Activated T-cell treated with anti-CD3 and anti-CD28 coated beads, Interleukin-2, amount 50 U/mL, for 4 hours (primary cell): ENCODE measurements around the gene KLRC3. TPM values are rescaled to one million over a fixed set of nuclear protein-coding genes. Genes with fewer than 3 reads are reported as not detected.
"Not testable (repeated sequence)": the region's sequence is repeated elsewhere in the genome, so short reads cannot be mapped to it uniquely, and the experiment has no call there.

Experiments used
- ATAC-seq, 2 donors: fragments of 200-7000 bp; cut with Tn5 transposase; one replicate each; pipeline ENCODE4 v1.10.0; 2021
- DNase-seq: peaks from one replicate; pipeline ENCODE4 v3.0.0-alpha.2; 2020
- H3K27me3 Mint-ChIP-seq: one replicate; pipeline ENCODE4 v1.8.0; 2021; ENCODE audit warnings: low read depth, mixed read lengths
- H3K36me3 Mint-ChIP-seq: one replicate; pipeline ENCODE4 v1.8.0; 2022; ENCODE audit warnings: mixed read lengths; ENCODE audit not compliant: insufficient read depth
- H3K4me1 Mint-ChIP-seq: one replicate; pipeline ENCODE4 v1.8.0; 2021; ENCODE audit warnings: low read depth, mixed read lengths
- H3K4me3 Mint-ChIP-seq: one replicate; pipeline ENCODE4 v1.8.0; 2021; ENCODE audit warnings: mild to moderate bottlenecking, moderate library complexity, mixed read lengths
- H3K9me3 Mint-ChIP-seq: one replicate; pipeline ENCODE4 v1.8.0; 2021; ENCODE audit warnings: mixed read lengths
- total RNA-seq, 3 donors: library from RNA; stranded (reverse); gene quantifications; one replicate each; pipeline ENCODE4 v1.2.1, GENCODE V29; 2021

KLRC3 gene
- total RNA-seq, 3 donors from 2014 or later = 0.46 to 0.47 TPM; not detected in 1

GRCh38 chr12:10392394-10392930 lies 27.9 kb downstream of the KLRC3 start:
- Mint-ChIP-seq H3K27me3 (peaks cover 12% of the 10 kb centered on the region), H3K9me3 (no peaks in the 10 kb centered on the region), H3K4me1 (peaks cover 22% of the 10 kb centered on the region), H3K36me3 (no peaks in the 10 kb centered on the region), H3K4me3 (peak overlapping the region; percentile 19)
- no peak for DNase-seq
- peak in 1 of 2 donors; percentile 26 for ATAC-seq

- H3K9me3 Mint-ChIP-seq, H3K4me3 Mint-ChIP-seq, ATAC-seq, H3K36me3 Mint-ChIP-seq, DNase-seq: not testable (repeated sequence)
- Mint-ChIP-seq H3K4me1 (peaks cover 22% of the 10 kb centered on the region), H3K27me3 (peaks cover 12% of the 10 kb centered on the region)
Measured at GRCh38 chr12:10390991-10391390, 29.4 kb downstream of the KLRC3 start.

DNA sequence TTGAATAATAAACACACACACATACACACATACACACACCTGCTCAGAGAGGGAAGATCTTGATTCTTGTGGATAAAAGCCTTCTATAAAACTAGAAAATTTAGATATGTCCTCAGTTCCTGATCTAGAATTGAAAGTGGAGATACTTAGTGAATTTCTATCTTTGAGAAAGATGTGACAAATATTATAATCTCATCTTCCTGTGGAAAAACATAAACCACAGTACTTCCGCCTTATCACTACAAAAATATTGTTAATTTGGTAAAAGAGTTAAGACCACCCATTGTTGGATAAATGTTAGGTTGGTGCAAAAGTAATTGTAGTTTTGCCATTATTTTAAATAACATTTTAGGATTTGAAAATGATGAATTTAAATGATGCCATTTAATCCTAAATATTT lies 30.5 kb downstream of the KLRC3 start, which contains the start of gene KLRK1:
TSS of gene KLRK1 (minus strand) at position 138 of the 400 bp plus-strand sequence. CDS start 1,231 bp downstream, outside the sequence.
- H3K27me3 Mint-ChIP-seq = peaks cover 14% of the 10 kb centered on the region
- peak within 1 kb of the TSS; percentile 81 for H3K4me3 Mint-ChIP-seq
- DNase-seq (no peak), ATAC-seq (no peak)
- H3K9me3 Mint-ChIP-seq = no peaks in the 10 kb centered on the region
- H3K4me1 Mint-ChIP-seq = peaks cover 17% of the 10 kb centered on the region
- no peaks in the 10 kb centered on the region for H3K36me3 Mint-ChIP-seq

GRCh38 chr12:10388624-10389413 lies 31.6 kb downstream of the KLRC3 start:
- DNase-seq (no peak), ATAC-seq (no peak)
- H3K9me3 Mint-ChIP-seq = no peaks in the 10 kb centered on the region
- H3K36me3 Mint-ChIP-seq = no peaks in the 10 kb centered on the region
- H3K4me1 Mint-ChIP-seq = peaks cover 14% of the 10 kb centered on the region
- peak overlapping the region; percentile 81 for H3K4me3 Mint-ChIP-seq
- peaks cover 11% of the 10 kb centered on the region for H3K27me3 Mint-ChIP-seq

- H3K4me1 Mint-ChIP-seq = peaks cover 12% of the 10 kb centered on the region
- H3K36me3 Mint-ChIP-seq, DNase-seq, H3K9me3 Mint-ChIP-seq, ATAC-seq: not testable (repeated sequence)
- H3K27me3 Mint-ChIP-seq = peaks cover 14% of the 10 kb centered on the region
- H3K4me3 Mint-ChIP-seq = peak overlapping the region; percentile 65
Measured at GRCh38 chr12:10387498-10387897, 32.9 kb downstream of the KLRC3 start.

DNA sequence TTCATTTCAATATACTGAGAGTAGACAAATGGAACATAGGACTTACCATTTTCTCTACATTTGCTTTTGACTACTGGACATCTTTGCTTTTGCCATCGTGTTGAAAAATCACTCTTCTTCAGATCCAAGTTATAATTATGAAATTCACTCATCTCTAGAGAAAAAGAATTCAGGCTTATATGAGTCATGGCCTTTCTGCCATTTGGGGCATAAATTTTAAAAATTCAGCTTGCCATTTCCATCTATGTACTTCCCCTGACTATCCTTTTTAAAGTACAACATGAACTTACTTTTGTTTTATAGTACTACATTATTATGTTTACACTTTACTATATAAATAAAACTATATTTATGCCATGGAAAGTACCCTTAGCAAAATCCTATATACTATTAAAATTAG lies 33.5 kb downstream of the KLRC3 start:
- peaks cover 14% of the 10 kb centered on the region for H3K27me3 Mint-ChIP-seq

DNA sequence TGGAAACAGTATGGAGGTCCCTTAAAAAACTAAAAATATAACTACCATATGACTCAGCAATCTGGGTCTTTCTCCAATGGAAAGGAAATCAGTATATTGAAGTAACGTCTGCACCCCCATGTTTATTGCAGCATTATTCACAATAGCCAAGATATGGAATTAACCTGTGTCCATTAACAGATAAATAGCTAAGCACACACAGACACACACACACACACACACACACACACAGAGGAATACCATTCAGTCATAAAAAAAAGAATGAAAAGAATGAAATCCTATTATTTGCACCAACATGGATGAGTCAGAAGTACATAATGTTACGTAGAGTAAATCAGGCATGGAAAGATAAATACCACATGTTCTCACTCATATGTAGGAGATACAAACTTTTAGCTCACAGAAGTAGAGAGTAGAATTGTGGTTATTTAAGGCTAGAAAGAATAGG lies 35.2 kb downstream of the KLRC3 start:
- H3K4me1 Mint-ChIP-seq = peaks cover 11% of the 10 kb centered on the region
- H3K4me3 Mint-ChIP-seq = peak overlapping the region; percentile 61
- ATAC-seq (peak; percentile 48 to 60), DNase-seq (no peak)
- peaks cover 19% of the 10 kb centered on the region for H3K27me3 Mint-ChIP-seq
- H3K9me3 Mint-ChIP-seq = no peaks in the 10 kb centered on the region
- H3K36me3 Mint-ChIP-seq = no peaks in the 10 kb centered on the region

More for the DNA sequence above, 33.5 kb downstream of the KLRC3 start:
- no peaks in the 10 kb centered on the region for H3K36me3 Mint-ChIP-seq
- DNase-seq (no peak), ATAC-seq (peak in 1 of 2 donors; percentile 18)
- H3K4me3 Mint-ChIP-seq = peak overlapping the region; percentile 37
- H3K4me1 Mint-ChIP-seq = peaks cover 8% of the 10 kb centered on the region
- no peaks in the 10 kb centered on the region for H3K9me3 Mint-ChIP-seq

DNA sequence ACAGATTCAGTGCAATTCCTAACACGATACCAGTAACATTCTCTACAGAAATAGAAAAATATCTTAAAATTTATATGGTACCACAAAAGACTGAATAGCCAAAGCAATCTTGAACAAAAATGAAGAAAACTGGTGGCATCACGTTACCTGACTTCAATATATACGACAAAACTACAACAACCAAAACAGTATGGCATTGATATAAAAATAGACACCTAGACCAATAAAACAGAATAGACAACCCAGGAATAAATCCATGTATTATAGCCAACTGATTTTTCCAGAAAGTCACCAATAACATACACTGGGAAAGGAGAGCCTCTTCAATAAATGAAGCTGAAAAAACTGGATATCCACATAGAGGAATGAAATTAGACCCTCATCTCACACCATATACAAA lies 36.2 kb downstream of the KLRC3 start:
- peak overlapping the region; percentile 61 for H3K4me3 Mint-ChIP-seq
- peaks cover 8% of the 10 kb centered on the region for H3K4me1 Mint-ChIP-seq
- peaks cover 15% of the 10 kb centered on the region for H3K27me3 Mint-ChIP-seq
- no peaks in the 10 kb centered on the region for H3K36me3 Mint-ChIP-seq
- H3K9me3 Mint-ChIP-seq = no peaks in the 10 kb centered on the region
- ATAC-seq (no peak), DNase-seq (no peak)

DNA sequence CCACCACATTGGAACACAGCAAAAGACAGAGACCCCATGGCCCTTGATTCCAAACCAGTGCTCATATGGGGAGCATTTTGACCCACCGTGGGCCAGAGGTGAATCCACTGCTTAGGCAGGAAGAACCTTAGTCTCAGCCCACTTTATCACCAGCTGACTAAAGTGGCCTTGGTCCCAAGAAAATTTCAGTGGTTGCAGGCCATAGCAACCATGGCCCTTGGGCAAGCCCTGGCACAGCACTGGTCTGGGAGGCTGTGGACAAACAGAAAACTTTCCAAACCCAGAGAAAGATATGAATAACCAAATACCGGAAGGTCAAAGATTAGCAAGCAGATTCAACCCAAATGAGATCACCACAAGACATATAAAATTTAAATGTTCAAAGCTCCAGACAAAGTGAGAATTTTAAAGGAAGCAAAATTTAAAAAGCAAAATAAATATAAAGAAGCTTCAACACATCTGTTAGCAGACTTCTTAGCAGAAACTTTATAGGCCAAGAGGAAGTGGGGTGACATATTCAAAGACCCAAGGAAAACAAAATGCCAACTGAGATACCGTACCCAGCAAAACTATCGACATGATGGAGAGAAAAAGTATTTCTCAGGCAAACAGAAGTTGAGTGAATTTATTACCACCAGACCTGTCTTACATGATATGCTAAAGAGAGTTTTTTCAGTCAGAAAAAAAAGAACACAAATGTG lies 38.3 kb downstream of the KLRC3 start:
- Mint-ChIP-seq H3K36me3 (no peaks in the 10 kb centered on the region), H3K4me3 (peak overlapping the region; percentile 59), H3K4me1 (peaks cover 11% of the 10 kb centered on the region), H3K9me3 (no peaks in the 10 kb centered on the region), H3K27me3 (peaks cover 12% of the 10 kb centered on the region)
- ATAC-seq (peak in 1 of 2 donors; percentile 21), DNase-seq (no peak)

- not testable (repeated sequence) for H3K9me3 Mint-ChIP-seq, H3K27me3 Mint-ChIP-seq, H3K36me3 Mint-ChIP-seq, DNase-seq, H3K4me3 Mint-ChIP-seq
- peaks cover 21% of the 10 kb centered on the region for H3K4me1 Mint-ChIP-seq
- peak; percentile 83 to 85 for ATAC-seq
Measured at GRCh38 chr12:10378737-10379136, 41.7 kb downstream of the KLRC3 start.

- H3K4me1 Mint-ChIP-seq = peaks cover 34% of the 10 kb centered on the region
- no peaks in the 10 kb centered on the region for H3K27me3 Mint-ChIP-seq
- H3K9me3 Mint-ChIP-seq = no peaks in the 10 kb centered on the region
- no peak for DNase-seq
- peaks cover 4% of the 10 kb centered on the region for H3K36me3 Mint-ChIP-seq
- ATAC-seq = no peak
- H3K4me3 Mint-ChIP-seq = no peak overlapping the region
Measured at GRCh38 chr12:10374624-10375018, 45.8 kb downstream of the KLRC3 start.

GRCh38 chr12:10372559-10372958 lies 47.8 kb downstream of the KLRC3 start:
- peaks cover 11% of the 10 kb centered on the region for H3K36me3 Mint-ChIP-seq
- H3K9me3 Mint-ChIP-seq = peaks cover 5% of the 10 kb centered on the region
- H3K4me3 Mint-ChIP-seq = no peak overlapping the region
- DNase-seq = no peak
- H3K4me1 Mint-ChIP-seq = peaks cover 38% of the 10 kb centered on the region
- H3K27me3 Mint-ChIP-seq = no peaks in the 10 kb centered on the region
- peak in 1 of 2 donors; percentile 19 for ATAC-seq

DNA sequence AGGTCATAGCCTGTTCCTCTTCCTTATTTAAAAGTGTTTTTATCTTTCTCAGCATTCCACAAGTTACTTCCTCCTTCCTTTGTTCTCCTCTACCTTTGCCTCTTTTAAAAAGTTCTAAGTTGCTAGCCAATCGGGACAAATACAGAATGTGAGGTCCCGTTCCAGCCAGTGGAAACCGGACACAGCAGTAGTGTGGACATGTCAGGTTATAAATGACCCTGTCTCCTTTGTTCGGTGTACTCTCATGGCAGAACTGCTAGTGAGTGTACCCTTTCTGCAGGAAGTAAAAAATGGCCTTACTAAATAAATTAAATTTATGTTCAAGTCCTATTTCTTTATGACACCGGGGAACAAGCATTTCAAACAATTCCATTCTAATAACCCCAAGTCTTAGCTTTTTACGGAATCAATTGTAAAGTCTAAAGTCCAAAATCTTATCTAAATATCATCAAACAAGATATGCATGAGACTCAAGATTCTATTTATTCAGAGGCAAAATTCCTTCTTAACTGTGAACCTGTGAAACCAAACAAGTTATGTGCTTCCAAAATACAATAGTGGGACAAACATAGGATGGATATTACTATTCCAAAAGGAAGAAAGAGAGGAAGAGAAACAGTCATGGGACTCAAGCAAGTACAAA lies 48.4 kb downstream of the KLRC3 start:
- not testable (repeated sequence) for H3K9me3 Mint-ChIP-seq, ATAC-seq, H3K4me3 Mint-ChIP-seq, H3K27me3 Mint-ChIP-seq, DNase-seq
- Mint-ChIP-seq H3K36me3 (peaks cover 11% of the 10 kb centered on the region), H3K4me1 (peaks cover 38% of the 10 kb centered on the region)
